Urinary bladder (tissue), 4 donors: ENCODE results near the gene ALKBH6. TPM values are rescaled to one million over a fixed set of nuclear protein-coding genes. Genes with fewer than 3 reads are reported as not detected.
"Not testable (repeated sequence)": the region's sequence is repeated elsewhere in the genome, so short reads cannot be mapped to it uniquely, and the experiment has no call there.

Source experiments
- DNase-seq: peaks from one replicate; pipeline ENCODE4 v3.0.0-alpha.2; 2015; ENCODE audit errors: extremely low spot score
- H3K27ac ChIP-seq: one replicate; pipeline ENCODE4 v1.5.1; 2013; ENCODE audit warnings: low read depth, mild to moderate bottlenecking, moderate library complexity
- H3K36me3 ChIP-seq: one replicate; pipeline ENCODE4 v1.6.1; 2013; ENCODE audit warnings: mild to moderate bottlenecking, moderate library complexity; ENCODE audit not compliant: insufficient read depth
- H3K4me1 ChIP-seq: one replicate; pipeline ENCODE4 v1.6.1; 2013; ENCODE audit warnings: mild to moderate bottlenecking, moderate library complexity; ENCODE audit not compliant: insufficient read depth
- H3K4me3 ChIP-seq: one replicate; pipeline ENCODE4 v1.5.1; 2013; ENCODE audit warnings: low read depth, low read length
- WGBS: extraction: QIAGEN DNeasy Blood & Tissue Kit; methylation state at CpG from one replicate; pipeline ENCODE4 v1.1.7; 2013; 5-methylcytosine and 5-hydroxymethylcytosine counted together
- polyA plus RNA-seq: library from polyadenylated mRNA; stranded (reverse); fragments of 200-250 nt; gene quantifications from one replicate; pipeline ENCODE4 v1.2.3, GENCODE V29; 2013
- total RNA-seq: library from RNA; depleted of rRNA; stranded (reverse); fragments of >200 nt; gene quantifications from one replicate; pipeline ENCODE4 v1.2.3, GENCODE V29; 2014
- donor health status: healthy with polysubstance abuse.
- donor health status: healthy.

ALKBH6 gene
- total and polyA plus RNA-seq, 2 donors = 6.1 to 26.4 TPM

GRCh38 chr19:36046443-36047050 lies 32.5 kb upstream of the ALKBH6 start:
- 74% methylated on average over 5 of the region's 5 CpGs for WGBS

DNA sequence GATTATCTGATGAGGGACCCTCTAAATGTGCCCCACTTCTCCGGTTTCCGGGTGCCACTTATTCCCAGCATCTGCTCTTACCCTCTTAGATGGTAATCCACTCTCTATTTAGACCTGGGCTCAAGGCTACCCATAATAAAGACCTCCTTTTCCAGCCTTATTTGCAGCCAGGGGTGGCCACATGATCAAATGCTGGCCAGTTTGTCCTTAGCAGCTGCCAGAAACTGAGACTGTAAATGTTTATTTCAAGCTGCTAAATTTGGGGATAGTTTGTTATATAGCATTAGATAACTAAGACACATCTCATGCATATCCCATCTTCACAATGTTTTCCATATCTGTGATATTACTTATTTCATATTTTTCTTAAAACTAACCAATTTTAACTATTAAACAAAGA lies 29.9 kb upstream of the ALKBH6 start:
- H3K4me1 ChIP-seq = no peaks in the 10 kb centered on the region
- no peaks in the 10 kb centered on the region for H3K36me3 ChIP-seq
- no peak for DNase-seq
- no peak overlapping the region for H3K27ac ChIP-seq
- no peak overlapping the region for H3K4me3 ChIP-seq
- 63% methylated on average over 2 of the region's 2 CpGs for WGBS

More at GRCh38 chr19:36046443-36047050, 32.5 kb upstream of the ALKBH6 start:
- Histone ChIP-seq H3K4me3 (no peak overlapping the region), H3K27ac (no peak overlapping the region), H3K4me1 (no peaks in the 10 kb centered on the region), H3K36me3 (no peaks in the 10 kb centered on the region)
- DNase-seq = no peak

- Histone ChIP-seq H3K4me1 (no peaks in the 10 kb centered on the region), H3K27ac (no peak overlapping the region), H3K36me3 (no peaks in the 10 kb centered on the region), H3K4me3 (no peak overlapping the region)
- no peak for DNase-seq
- 18% methylated on average over 3 of the region's 3 CpGs for WGBS
These were observed 27.8 kb upstream of the ALKBH6 start for GRCh38 chr19:36041831-36042230.

DNA sequence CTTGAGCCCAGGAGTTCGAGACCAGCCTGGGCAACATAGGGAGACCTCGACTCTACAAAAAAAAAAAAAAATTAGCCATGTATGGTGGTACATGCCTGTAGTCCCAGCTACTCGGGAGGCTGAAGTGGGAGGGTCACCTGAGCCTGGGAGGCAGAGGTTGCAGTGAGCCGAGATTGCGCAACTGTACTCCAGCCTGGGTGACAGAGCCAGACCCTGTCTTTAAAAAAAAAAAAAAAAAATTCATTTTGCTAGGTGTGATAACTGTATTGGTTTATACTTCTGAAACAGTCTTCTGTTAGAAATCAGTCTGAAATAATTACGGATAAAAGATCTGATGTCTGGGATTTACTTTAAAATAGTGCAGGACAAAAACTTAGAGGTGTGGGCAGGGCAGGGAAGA lies 27.1 kb upstream of the ALKBH6 start:
- H3K27ac ChIP-seq, H3K4me1 ChIP-seq, DNase-seq, H3K4me3 ChIP-seq, H3K36me3 ChIP-seq: not testable (repeated sequence)
- WGBS = 66% methylated on average over 6 of the region's 6 CpGs

- no peak for DNase-seq
- Histone ChIP-seq H3K36me3 (no peaks in the 10 kb centered on the region), H3K27ac (no peak overlapping the region), H3K4me3 (no peak overlapping the region), H3K4me1 (no peaks in the 10 kb centered on the region)
- WGBS = 48% methylated on average over 6 of the region's 6 CpGs
These were observed 26.5 kb upstream of the ALKBH6 start for GRCh38 chr19:36040495-36040894.

- Histone ChIP-seq H3K4me1 (peaks cover 2% of the 10 kb centered on the region), H3K27ac (no peak within 1 kb of the TSS), H3K36me3 (no peaks in the 10 kb centered on the region), H3K4me3 (peak within 1 kb of the TSS; percentile 83)
- DNase-seq = peak; percentile 53
- 2% methylated on average over 51 of the region's 51 CpGs for WGBS
These were observed 18.5 kb upstream of the ALKBH6 start, which contains the start of gene CLIP3 for GRCh38 chr19:36032251-36033104. Gene CLIP3 (minus strand): TSS chr19:36032873. CDS start chr19:36032357, 516 bp downstream.

- WGBS = 84% methylated on average over 6 of the region's 6 CpGs
- peaks cover 2% of the 10 kb centered on the region for H3K4me1 ChIP-seq
- H3K27ac ChIP-seq = no peak overlapping the region
These were observed 17.3 kb upstream of the ALKBH6 start for GRCh38 chr19:36031308-36031707.

GRCh38 chr19:36030264-36031148 lies 16.5 kb upstream of the ALKBH6 start:
- H3K4me1 ChIP-seq = peaks cover 2% of the 10 kb centered on the region
- H3K4me3 ChIP-seq = no peak overlapping the region
- no peak for DNase-seq
- H3K36me3 ChIP-seq = no peaks in the 10 kb centered on the region
- H3K27ac ChIP-seq = no peak overlapping the region
- 81% methylated on average over 8 of the region's 8 CpGs for WGBS

More at GRCh38 chr19:36031308-36031707, 17.3 kb upstream of the ALKBH6 start:
- DNase-seq = no peak
- H3K4me3 ChIP-seq = no peak overlapping the region
- no peaks in the 10 kb centered on the region for H3K36me3 ChIP-seq

DNA sequence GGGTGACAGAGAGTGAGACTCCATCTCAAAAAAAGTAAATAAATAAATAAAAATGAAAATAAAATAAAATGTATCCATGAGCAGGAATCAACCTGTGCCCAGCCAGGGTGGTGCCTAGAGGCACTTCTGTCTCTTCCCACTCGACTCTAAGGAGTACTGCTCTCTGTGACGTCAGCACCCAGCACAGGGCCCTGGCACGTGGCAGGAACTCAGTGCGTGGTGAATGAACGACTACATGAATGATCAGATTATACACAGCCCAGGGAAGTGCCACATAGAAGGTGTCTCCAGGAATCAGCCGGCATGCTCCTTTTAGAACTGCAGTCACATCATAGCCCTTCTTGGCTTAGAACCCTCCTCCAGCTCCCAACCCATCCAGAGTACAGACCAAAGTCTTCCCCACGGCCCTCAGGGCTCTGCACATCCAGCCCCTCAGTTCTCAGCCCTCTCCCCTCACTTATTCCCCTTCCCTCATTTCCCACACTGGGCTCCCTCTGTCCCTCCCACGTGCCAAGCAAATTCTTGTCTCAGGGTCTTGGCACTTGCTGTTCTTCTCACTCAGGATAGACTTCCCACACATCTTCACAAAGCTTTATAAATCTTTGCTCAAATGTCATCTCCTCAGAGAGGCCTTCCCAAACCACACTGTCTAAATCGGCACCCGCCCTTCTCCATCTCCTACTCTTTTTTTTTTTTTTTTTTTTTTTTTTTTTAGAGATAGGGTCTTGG lies 14.5 kb upstream of the ALKBH6 start:
- WGBS = 74% methylated on average over 10 of the region's 10 CpGs
- DNase-seq = no peak
- Histone ChIP-seq H3K4me1 (peaks cover 2% of the 10 kb centered on the region), H3K27ac (no peak overlapping the region), H3K36me3 (no peaks in the 10 kb centered on the region), H3K4me3 (no peak overlapping the region)

GRCh38 chr19:36027696-36028095 lies 13.7 kb upstream of the ALKBH6 start:
- no peak overlapping the region for H3K4me3 ChIP-seq
- no peak overlapping the region for H3K27ac ChIP-seq
- peaks cover under 1% of the 10 kb centered on the region for H3K4me1 ChIP-seq
- no peaks in the 10 kb centered on the region for H3K36me3 ChIP-seq
- no peak for DNase-seq
- 98% methylated on average over 6 of the region's 6 CpGs for WGBS

DNA sequence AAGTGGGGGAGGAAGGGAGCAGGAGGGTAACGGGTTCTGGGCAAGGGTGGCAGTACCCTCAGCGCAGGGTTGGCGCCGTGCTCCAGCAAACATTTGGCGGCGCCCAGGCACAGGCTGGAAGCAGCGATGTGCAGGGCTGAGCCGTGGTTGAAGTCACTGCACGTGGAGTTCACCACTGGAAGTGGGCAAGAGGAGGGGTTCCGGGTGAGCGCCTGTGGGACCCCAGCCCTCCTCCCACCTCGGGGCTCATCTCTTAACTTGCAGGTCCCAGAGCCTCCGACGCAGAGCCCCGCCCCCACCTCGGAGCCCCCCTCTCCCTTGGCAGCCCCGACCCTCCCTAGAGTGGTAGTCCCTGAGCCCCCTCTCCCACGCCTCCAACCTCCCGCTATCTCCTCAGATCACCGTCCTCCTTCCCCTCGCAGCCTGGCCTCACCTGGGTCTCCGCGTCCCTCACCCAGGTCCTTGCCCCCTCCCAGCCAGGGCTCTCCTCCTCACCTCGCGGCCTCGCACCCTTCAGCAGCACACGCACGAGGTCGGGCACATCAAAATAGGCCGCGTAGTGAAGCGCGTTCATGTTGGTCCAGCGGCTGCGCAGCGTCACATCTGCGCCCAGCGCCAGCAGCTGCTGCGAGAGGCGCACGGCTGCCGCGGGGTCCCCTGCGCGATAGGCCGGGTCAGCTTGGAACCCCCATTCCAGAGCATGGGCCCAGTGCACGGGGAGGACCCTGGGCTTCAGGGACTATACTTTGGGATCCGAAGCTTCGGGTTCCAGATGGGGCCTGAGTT lies 12.3 kb upstream of the ALKBH6 start:
- DNase-seq = no peak
- 92% methylated on average over 49 of the region's 49 CpGs for WGBS
- no peaks in the 10 kb centered on the region for H3K36me3 ChIP-seq

DNA sequence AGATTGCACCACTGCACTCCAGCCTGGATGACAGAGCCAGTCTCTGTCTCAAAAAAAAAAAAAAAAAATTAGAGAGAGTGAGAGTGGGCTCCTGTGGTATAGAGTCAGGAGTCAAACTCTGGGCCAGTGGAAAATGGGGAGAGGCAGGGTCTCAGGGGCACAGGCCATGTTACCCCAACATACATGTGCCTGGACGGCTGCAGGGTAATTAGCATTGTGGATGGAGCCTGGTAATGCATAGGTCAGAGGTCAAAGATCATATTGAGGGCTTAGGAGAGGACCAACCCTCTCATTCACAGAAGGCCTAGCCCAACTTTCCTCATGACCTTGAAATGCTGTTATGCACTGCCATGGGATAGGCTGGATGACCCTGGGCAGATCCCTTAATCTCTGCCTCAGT lies 11.5 kb upstream of the ALKBH6 start:
- Histone ChIP-seq H3K36me3 (no peaks in the 10 kb centered on the region), H3K27ac (no peak overlapping the region), H3K4me3 (no peak overlapping the region), H3K4me1 (no peaks in the 10 kb centered on the region)
- WGBS = 55% methylated on average over 1 of the region's 1 CpG
- DNase-seq = no peak

More for the DNA sequence above, 12.3 kb upstream of the ALKBH6 start:
- Histone ChIP-seq H3K27ac (no peak overlapping the region), H3K4me3 (no peak overlapping the region), H3K4me1 (no peaks in the 10 kb centered on the region)
